K562 (cell line): ENCODE measurements around the gene KRTAP9-4. TPM values are rescaled to one million over a fixed set of nuclear protein-coding genes. Genes with fewer than 3 reads are reported as not detected.
"Not testable (repeated sequence)": the region's sequence is repeated elsewhere in the genome, so short reads cannot be mapped to it uniquely, and the experiment has no call there.

Experiments used
- ATAC-seq: fragments of 200-7000 bp; cut with Tn5 transposase; 3 replicates; pipeline ENCODE4 v1.9.1; 2020; ENCODE audit warnings: moderate library complexity
- BruUV-seq: library from RNA; stranded (reverse); fragments of 400-500 nt; replicated peaks from 2 replicates; lab custom pipeline; 2021; lab: Mats Ljungman, UMichigan
- CTCF ChIA-PET: fragments of 300-600 bp; formaldehyde crosslinking; extraction: SDS; loops from one replicate; lab custom pipeline; 2021; ENCODE audit warnings: low intra/inter-chr PET ratio; lab: Yijun Ruan, JAX
- POLR2A ChIA-PET: fragments of 300-600, 350-650 bp; sonication (Branson Sonifier 250); formaldehyde crosslinking; extraction: SDS; loops from one replicate; lab custom pipeline; 2021; ENCODE audit warnings: antibody characterized with exemption, inconsistent platforms; lab: Yijun Ruan, JAX
- DNase-seq, 4 experiments: peaks; one replicate each; pipeline versions ENCODE4 v3.0.0 to v3.0.0-alpha.2; 2011 to 2018; ENCODE audit warnings: low spot score in 3 of 4, mixed read lengths in 3 of 4; ENCODE audit errors: extremely low read depth in 1 of 4
- FAIRE-seq: peaks from 2 replicates; lab custom pipeline; 2011; peaks lifted over from hg19 to GRCh38; lab: Jason Lieb, UNC
- H2AFZ ChIP-seq: 2 replicates; pipeline ENCODE4 v1.6.0; 2011; ENCODE audit warnings: low read depth, low read length, control low read depth, inconsistent platforms
- H3K27ac ChIP-seq: fragments of 200-600 bp; 3 replicates; pipeline ENCODE4 v1.8.0; 2011; ENCODE audit warnings: low read depth, mild to moderate bottlenecking, control low read depth, inconsistent platforms, low read length, moderate library complexity, mixed read lengths; ENCODE audit errors: extremely low read depth
- H3K27me3 ChIP-seq, 2 experiments: fragments of 300-600 bp in 1 of 2; 2 replicates in 1 of 2; 3 replicates in 1 of 2; pipeline versions ENCODE4 v1.6.0 to v1.8.0; 2011; ENCODE audit warnings: inconsistent platforms in 2 of 2, low read length in 2 of 2, mild to moderate bottlenecking in 1 of 2, mixed read lengths in 1 of 2, moderate library complexity in 1 of 2; ENCODE audit not compliant: control insufficient read depth in 2 of 2, insufficient read depth in 2 of 2
- H3K36me3 ChIP-seq: fragments of 300-600 bp; 3 replicates; pipeline ENCODE4 v1.8.0; 2011; ENCODE audit warnings: mild to moderate bottlenecking, low read length, inconsistent platforms; ENCODE audit not compliant: control insufficient read depth, insufficient read depth
- H3K4me1 ChIP-seq, 2 experiments: fragments of 200-600 bp in 1 of 2; replicated peaks in 1 of 2; 2 replicates in 1 of 2; 3 replicates in 1 of 2; pipeline versions ENCODE4 v1.5.1 to v1.8.0; 2011; ENCODE audit warnings: inconsistent platforms in 2 of 2, low read length in 2 of 2, mild to moderate bottlenecking in 1 of 2, mixed read lengths in 1 of 2, moderate library complexity in 1 of 2; ENCODE audit not compliant: control insufficient read depth in 2 of 2, insufficient read depth in 2 of 2
- H3K4me2 ChIP-seq: 2 replicates; pipeline ENCODE4 v1.6.1; 2011; ENCODE audit warnings: low read length, control low read depth, inconsistent platforms, mixed read lengths; ENCODE audit not compliant: insufficient read depth
- H3K4me3 ChIP-seq: fragments of 200-600 bp; sonication (generic), shearing (Covaris generic); 2 replicates; pipeline ENCODE4 v1.5.1; 2016; ENCODE audit warnings: control low read depth, inconsistent platforms
- H3K79me2 ChIP-seq: fragments of 200-600 bp; 3 replicates; pipeline ENCODE4 v1.8.0; 2011; ENCODE audit warnings: low read length, inconsistent platforms; ENCODE audit not compliant: control insufficient read depth, insufficient read depth
- H3K9ac ChIP-seq, 2 experiments: 2 replicates each; pipeline versions ENCODE4 v1.6.0 to v1.6.1; 2011; ENCODE audit warnings: low read depth in 2 of 2, low read length in 2 of 2, control low read depth in 1 of 2, inconsistent platforms in 1 of 2, mild to moderate bottlenecking in 1 of 2, mixed read lengths in 1 of 2; ENCODE audit not compliant: insufficient read depth in 1 of 2
- H3K9me1 ChIP-seq: one replicate; pipeline ENCODE4 v1.6.0; 2011; ENCODE audit warnings: inconsistent platforms, mild to moderate bottlenecking, low read length, moderate library complexity; ENCODE audit not compliant: control insufficient read depth, insufficient read depth
- H3K9me3 ChIP-seq: replicated peaks from 2 replicates; pipeline ENCODE4 v1.5.1; 2011; ENCODE audit warnings: low read depth, low read length, inconsistent platforms; ENCODE audit not compliant: control insufficient read depth, insufficient read depth
- H4K20me1 ChIP-seq: replicated peaks from 2 replicates; pipeline ENCODE4 v1.6.1; 2011; ENCODE audit warnings: low read length, inconsistent platforms, mixed read lengths; ENCODE audit not compliant: control insufficient read depth, insufficient read depth
- CBFA2T2 ChIP-seq: fragments of 450-650 bp; conservative IDR thresholded peaks from 2 replicates; pipeline ENCODE4 v1.6.1; 2017; ENCODE audit warnings: mild to moderate bottlenecking
- HDAC8 ChIP-seq: fragments of 450-650 bp; IDR thresholded peaks from 2 replicates; pipeline ENCODE4 v1.6.1; 2016; ENCODE audit warnings: mild to moderate bottlenecking, missing genetic modification characterization, moderate library complexity, missing compliant biosample characterization
- ZNF668 ChIP-seq: fragments of 250-450 bp; sonication (Bioruptor Pico); IDR thresholded peaks from 2 replicates; pipeline ENCODE4 v1.8.0; 2022; ENCODE audit warnings: mild to moderate bottlenecking, inconsistent platforms
- WGBS: fragments of 100-300 bp; shearing (Covaris generic); methylation state at CpG from one replicate; pipeline ENCODE4 v1.1.6; 2016; ENCODE audit warnings: low coverage, mixed read lengths; ENCODE audit not compliant: insufficient coverage; ENCODE audit errors: missing lambda C conversion rate; 5-methylcytosine and 5-hydroxymethylcytosine counted together
- in situ Hi-C: fragments of 300-500 bp; cut with MboI; formaldehyde crosslinking; loops from 4 replicates; pipeline ENCODE4 v1.15.0; 2018; ENCODE audit warnings: inconsistent platforms, mixed read lengths
- intact Hi-C: fragments of 100-400 bp; cut with micrococcal nuclease; formaldehyde crosslinking; loops from 2 replicates; pipeline ENCODE4 v1.14.2; 2022
- polyA plus RNA-seq, 8 experiments: library from polyadenylated mRNA; depleted of rRNA in 4 of 8; stranded (reverse) in 5 of 8; unstranded in 3 of 8; fragments of >200 nt; fragmentation: Nextera tagmentation in 2 of 8; fragmentation: Illumina TruSeq in 1 of 8; extraction: Ambion mirVana in 2 of 8; extraction: Trizol in 1 of 8; gene quantifications; 2 replicates each; pipeline versions ENCODE4 v1.2.1 to v1.2.3, GENCODE V29; 2011 to 2014; ENCODE audit warnings: inconsistent platforms in 1 of 8, missing spikeins in 1 of 8
- total RNA-seq, 7 experiments: library from RNA; depleted of rRNA in 6 of 7; stranded (reverse); fragments of >200 nt in 6 of 7; fragmentation: Illumina TruSeq in 2 of 7; extraction: Trizol in 2 of 7; gene quantifications; 2 replicates each; pipeline versions ENCODE4 v1.2.1 to v1.2.3, GENCODE V29; 2011 to 2021; ENCODE audit warnings: low replicate concordance in 1 of 7
- TF ChIP-seq, protein P1 (sequence below): fragments of 450-650 bp; formaldehyde crosslinking; conservative IDR thresholded peaks from 2 replicates; pipeline ENCODE4 v1.4.0; 2022; ENCODE audit warnings: mild to moderate bottlenecking, missing genetic modification characterization

KRTAP9-4 gene
- total and polyA plus RNA-seq, 9 of the 15 experiments (the other 6 are each of a cell fraction or from before 2014, with no cell fraction given) = not detected

DNA sequence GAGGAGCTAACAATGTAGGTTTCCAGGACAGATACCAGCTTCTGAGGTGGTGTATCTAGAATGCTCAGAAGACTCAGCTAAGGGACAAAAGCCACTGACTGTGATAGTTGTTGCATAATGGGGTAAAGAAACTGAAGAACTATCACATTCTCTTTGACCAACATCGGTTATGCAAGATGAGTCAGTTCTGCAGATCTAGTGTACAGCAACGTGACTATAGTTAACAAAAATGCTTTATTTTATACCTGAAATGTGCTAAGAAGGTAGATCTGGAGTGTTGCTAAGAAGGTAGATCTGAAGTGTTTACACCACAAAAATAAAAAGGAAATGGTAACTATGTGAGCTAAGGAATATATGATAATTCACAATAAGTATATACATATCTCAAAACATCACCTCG is 18.2 kb downstream of the KRTAP9-4 start:
- Histone ChIP-seq H3K27ac (no peak overlapping the region), H3K79me2 (no peaks in the 10 kb centered on the region), H3K36me3 (no peaks in the 10 kb centered on the region), H3K9me3 (no peaks in the 10 kb centered on the region), H2AFZ (no peak overlapping the region), H4K20me1 (no peaks in the 10 kb centered on the region), H3K4me3 (no peak overlapping the region), H3K27me3 (no peaks in the 10 kb centered on the region), H3K9ac (no peak overlapping the region), H3K4me2 (no peak overlapping the region), H3K9me1 (no peaks in the 10 kb centered on the region), H3K4me1 (no peaks in the 10 kb centered on the region)
- TF ChIP-seq, protein P1, sequence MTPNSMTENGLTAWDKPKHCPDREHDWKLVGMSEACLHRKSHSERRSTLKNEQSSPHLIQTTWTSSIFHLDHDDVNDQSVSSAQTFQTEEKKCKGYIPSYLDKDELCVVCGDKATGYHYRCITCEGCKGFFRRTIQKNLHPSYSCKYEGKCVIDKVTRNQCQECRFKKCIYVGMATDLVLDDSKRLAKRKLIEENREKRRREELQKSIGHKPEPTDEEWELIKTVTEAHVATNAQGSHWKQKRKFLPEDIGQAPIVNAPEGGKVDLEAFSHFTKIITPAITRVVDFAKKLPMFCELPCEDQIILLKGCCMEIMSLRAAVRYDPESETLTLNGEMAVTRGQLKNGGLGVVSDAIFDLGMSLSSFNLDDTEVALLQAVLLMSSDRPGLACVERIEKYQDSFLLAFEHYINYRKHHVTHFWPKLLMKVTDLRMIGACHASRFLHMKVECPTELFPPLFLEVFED (CRISPR knock-in tag) = no peak
- TF ChIP-seq CBFA2T2 (no peak), ZNF668 (no peak), HDAC8 (tag) (no peak)
- no TSS peak for BruUV-seq
- intact Hi-C loops (no loop called here), in situ Hi-C loops (no loop called here)
- ChIA-PET POLR2A (no interaction called here), CTCF (no interaction called here)
- FAIRE-seq (no peak), DNase-seq (no peak), ATAC-seq (no peak)
- WGBS = no CpG with 5 or more reads among the region's 3 CpGs

DNA sequence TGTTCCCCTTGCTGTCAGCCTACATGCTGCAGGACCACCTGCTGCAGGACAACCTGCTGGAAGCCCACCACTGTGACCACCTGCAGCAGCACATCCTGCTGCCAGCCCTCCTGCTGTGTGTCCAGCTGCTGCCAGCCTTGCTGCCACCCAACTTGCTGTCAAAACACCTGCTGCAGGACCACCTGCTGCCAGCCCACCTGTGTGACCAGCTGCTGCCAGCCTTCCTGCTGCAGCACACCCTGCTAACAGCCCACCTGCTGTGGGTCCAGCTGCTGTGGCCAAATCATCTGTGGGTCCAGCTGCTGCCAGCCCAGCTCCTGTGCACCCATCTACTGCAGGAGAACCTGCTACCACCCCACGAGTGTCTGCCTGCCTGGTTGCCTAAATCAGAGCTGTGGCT is 21.8 kb downstream of the KRTAP9-4 start:
- ATAC-seq, intact Hi-C loops, H3K79me2 ChIP-seq, in situ Hi-C loops, H3K9me3 ChIP-seq, DNase-seq, H3K4me1 ChIP-seq, H3K27ac ChIP-seq, CTCF ChIA-PET, POLR2A ChIA-PET, H3K9me1 ChIP-seq, H2AFZ ChIP-seq, H3K4me3 ChIP-seq, H3K4me2 ChIP-seq, H3K9ac ChIP-seq, BruUV-seq, H3K36me3 ChIP-seq, H3K27me3 ChIP-seq, H4K20me1 ChIP-seq, FAIRE-seq: not testable (repeated sequence)
- no CpG with 5 or more reads among the region's 1 CpG for WGBS
